Activated CD4-positive, alpha-beta T cell treated with anti-CD3 and anti-CD28 coated beads, Interleukin-2, amount 10 ng/mL, durations not matched to agents 24 days and 14 days (primary cell): ENCODE results near the gene SAV1. TPM values are rescaled to one million over a fixed set of nuclear protein-coding genes. Genes with fewer than 3 reads are reported as not detected.
A peak's percentile ranks its signal among the peaks of the same experiment; 100 is the strongest.
"Not testable (repeated sequence)": the region's sequence is repeated elsewhere in the genome, so short reads cannot be mapped to it uniquely, and the experiment has no call there.

Experiments
- DNase-seq: peaks from one replicate; pipeline ENCODE4 v3.0.0; 2022
- H3K27ac Mint-ChIP-seq: one replicate; pipeline ENCODE4 v1.8.0; 2022; ENCODE audit warnings: mild to moderate bottlenecking, mixed read lengths
- H3K27me3 Mint-ChIP-seq: one replicate; pipeline ENCODE4 v1.8.0; 2022; ENCODE audit warnings: mixed read lengths
- H3K36me3 Mint-ChIP-seq: one replicate; pipeline ENCODE4 v1.8.0; 2022; ENCODE audit warnings: low read depth, mild to moderate bottlenecking, mixed read lengths
- H3K4me1 Mint-ChIP-seq: one replicate; pipeline ENCODE4 v1.8.0; 2021; ENCODE audit warnings: mixed read lengths
- H3K4me3 Mint-ChIP-seq: one replicate; pipeline ENCODE4 v1.8.0; 2022; ENCODE audit warnings: mild to moderate bottlenecking, moderate library complexity, mixed read lengths
- H3K9me3 Mint-ChIP-seq: one replicate; pipeline ENCODE4 v1.8.0; 2021; ENCODE audit warnings: mixed read lengths
- intact Hi-C: fragments of 100-400 bp; cut with micrococcal nuclease; formaldehyde crosslinking; loops from one replicate; pipeline ENCODE4 v1.15.1; 2023
- total RNA-seq: library from RNA; stranded (reverse); gene quantifications from 2 replicates; pipeline ENCODE4 v1.2.3, GENCODE V29; 2022

The SAV1 gene
- total RNA-seq, 1 donor from 2014 or later: 10.8 TPM

DNA sequence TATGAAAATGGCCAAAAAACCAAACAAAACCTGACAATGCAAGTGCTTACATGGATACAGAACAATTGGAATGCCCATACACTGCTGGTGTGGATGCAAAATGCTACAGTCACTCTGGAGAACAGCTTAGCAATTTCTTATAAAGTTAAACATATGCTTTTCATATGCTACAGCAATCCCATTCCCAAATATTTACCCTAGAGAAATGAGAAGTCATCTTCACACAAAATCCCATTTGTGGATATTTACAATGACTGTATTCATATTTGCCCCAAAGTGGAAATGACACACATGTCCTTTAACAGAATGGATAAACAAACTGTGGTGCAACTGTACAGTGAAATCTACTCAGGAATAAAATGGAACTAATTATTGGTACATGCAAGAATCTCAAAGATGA lies 20.4 kb downstream of the SAV1 start:
- DNase-seq: no peak
- Mint-ChIP-seq H3K27me3 (no peaks in the 10 kb centered on the region), H3K4me3 (no peak overlapping the region), H3K27ac (no peak overlapping the region), H3K4me1 (no peaks in the 10 kb centered on the region), H3K9me3 (no peaks in the 10 kb centered on the region), H3K36me3 (no peaks in the 10 kb centered on the region)
- intact Hi-C loops: no loop called here

DNA sequence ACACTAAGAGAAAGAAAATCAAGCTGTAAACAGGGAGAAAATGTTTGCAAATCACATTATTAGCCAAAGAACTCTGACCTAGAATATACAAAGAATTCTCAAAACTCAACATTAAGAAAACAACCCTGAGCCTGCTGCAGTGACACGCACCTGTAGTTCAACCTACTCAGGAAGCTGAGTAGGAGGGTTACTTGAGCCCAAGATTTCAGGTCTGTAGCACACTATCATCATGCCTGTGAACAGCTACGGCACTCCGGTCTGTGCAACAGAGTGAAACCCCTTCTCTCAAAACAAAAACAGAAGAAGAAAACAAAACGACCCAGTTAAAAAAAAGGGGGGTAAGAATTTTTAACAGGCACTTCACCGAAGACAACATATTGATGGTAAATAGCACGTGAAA lies 20.8 kb downstream of the SAV1 start:
- Mint-ChIP-seq H3K27me3 (no peaks in the 10 kb centered on the region), H3K36me3 (no peaks in the 10 kb centered on the region), H3K9me3 (no peaks in the 10 kb centered on the region), H3K4me3 (no peak overlapping the region), H3K27ac (no peak overlapping the region), H3K4me1 (no peaks in the 10 kb centered on the region)
- intact Hi-C loops: no loop called here
- no peak for DNase-seq

DNA sequence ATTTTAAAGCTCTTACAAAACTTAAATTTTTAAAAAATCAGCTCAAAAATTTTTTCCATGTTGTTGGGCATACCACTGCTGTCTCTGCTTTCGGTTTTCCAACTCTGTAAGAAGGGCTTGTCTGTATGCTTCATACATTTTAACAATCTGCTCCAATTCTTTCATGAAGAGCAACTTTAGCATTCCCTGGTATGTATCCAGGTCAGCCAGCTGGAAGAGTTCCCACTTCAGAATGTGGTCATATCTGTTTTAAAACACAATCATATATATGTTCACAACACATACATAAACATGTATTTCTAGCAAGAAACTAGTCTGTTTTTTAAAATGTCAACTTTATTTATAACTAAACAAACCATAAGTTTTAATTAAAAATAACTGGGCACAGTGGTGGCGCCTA lies 33.0 kb downstream of the SAV1 start:
- H3K9me3 Mint-ChIP-seq: no peaks in the 10 kb centered on the region
- DNase-seq: no peak
- no peaks in the 10 kb centered on the region for H3K27me3 Mint-ChIP-seq
- H3K4me1 Mint-ChIP-seq: no peaks in the 10 kb centered on the region
- no peak overlapping the region for H3K27ac Mint-ChIP-seq
- H3K4me3 Mint-ChIP-seq: no peak overlapping the region
- no peaks in the 10 kb centered on the region for H3K36me3 Mint-ChIP-seq
- intact Hi-C loops: no loop called here

DNA sequence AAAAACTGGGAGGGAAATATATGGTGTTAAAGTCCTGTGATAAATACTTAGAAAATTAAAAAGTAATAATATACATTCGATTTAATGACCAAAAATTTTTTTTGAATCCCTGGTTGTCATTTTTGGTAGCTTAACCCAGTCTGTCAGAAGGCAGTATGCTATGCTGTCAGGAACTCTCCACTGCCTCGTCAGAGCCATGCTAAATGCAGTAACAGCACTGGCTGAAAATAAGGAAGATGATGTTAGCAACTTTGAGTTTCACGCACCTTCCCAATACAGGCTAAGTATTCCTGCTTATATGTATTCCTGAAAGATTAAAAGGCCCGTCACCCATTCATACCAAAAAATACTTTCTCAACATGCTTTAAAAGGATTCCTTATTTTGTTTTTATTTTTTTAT lies 34.2 kb downstream of the SAV1 start:
- no peaks in the 10 kb centered on the region for H3K4me1 Mint-ChIP-seq
- no peak overlapping the region for H3K27ac Mint-ChIP-seq
- no peaks in the 10 kb centered on the region for H3K36me3 Mint-ChIP-seq
- H3K9me3 Mint-ChIP-seq: no peaks in the 10 kb centered on the region
- no peaks in the 10 kb centered on the region for H3K27me3 Mint-ChIP-seq
- no peak for DNase-seq
- H3K4me3 Mint-ChIP-seq: no peak overlapping the region
- intact Hi-C loops: no loop called here

DNA sequence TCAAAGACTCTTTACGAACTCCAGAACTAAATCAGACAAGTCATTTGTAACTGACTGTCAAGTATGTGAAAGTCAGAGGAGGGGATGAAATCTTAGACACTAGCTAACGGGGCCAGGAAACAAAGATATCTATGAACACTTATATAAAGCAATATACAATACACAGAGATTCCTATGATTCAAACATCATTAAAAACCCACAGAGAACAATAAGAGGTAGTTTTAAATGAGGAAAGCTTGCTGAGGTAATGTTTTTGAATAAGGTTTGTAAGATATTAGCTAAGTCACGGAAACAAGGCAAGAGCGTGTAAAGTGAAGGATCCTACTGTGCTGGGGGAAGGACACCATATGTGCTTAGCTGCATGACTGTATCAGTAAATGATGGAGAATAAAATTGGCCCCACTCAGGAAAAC lies 36.7 kb downstream of the SAV1 start:
- Mint-ChIP-seq H3K4me3 (no peak overlapping the region), H3K9me3 (no peaks in the 10 kb centered on the region), H3K27ac (no peak overlapping the region), H3K4me1 (no peaks in the 10 kb centered on the region), H3K27me3 (no peaks in the 10 kb centered on the region), H3K36me3 (no peaks in the 10 kb centered on the region)
- intact Hi-C loops: no loop called here
- DNase-seq: no peak

DNA sequence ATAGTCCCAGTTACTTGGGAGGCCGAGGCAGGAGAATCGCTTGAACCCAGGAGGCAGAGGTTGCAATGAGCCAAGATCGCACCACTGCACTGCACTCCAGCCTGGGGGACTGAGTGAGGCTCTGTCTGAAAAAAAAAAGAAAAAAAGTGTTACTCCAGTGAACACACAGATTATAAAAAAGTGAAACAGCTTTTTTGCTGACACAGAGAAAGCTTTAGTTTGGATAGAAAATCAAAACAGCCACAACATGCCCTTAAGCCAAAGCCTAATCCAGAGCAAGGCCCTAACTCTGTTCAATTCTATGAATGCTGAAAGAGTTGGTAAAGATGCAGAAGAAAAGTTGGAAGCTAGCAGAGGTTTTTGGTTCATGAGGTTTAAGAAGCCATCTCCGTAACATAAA lies 43.2 kb downstream of the SAV1 start:
- DNase-seq, H3K9me3 Mint-ChIP-seq, intact Hi-C loops, H3K4me3 Mint-ChIP-seq, H3K4me1 Mint-ChIP-seq, H3K27ac Mint-ChIP-seq, H3K36me3 Mint-ChIP-seq, H3K27me3 Mint-ChIP-seq: not testable (repeated sequence)

DNA sequence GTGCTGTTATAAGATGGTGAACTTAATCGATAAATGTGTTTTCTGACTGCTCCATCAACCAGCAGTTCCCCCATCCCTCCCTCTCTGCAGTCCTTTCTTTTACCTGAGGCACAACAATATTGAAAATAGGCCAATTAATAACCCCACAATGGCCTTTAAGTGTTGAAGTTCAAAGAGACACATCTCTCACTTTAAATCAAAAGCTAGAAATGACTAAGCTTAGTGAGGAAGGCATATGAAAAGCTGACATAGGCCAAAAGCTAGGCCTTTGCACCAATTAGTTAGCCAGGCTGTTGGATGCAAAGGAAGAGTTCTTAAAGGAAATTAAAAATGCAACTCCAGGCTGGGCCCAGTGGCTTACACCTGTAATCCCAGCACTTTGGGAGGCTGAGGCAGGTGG lies 43.7 kb downstream of the SAV1 start:
- H3K27me3 Mint-ChIP-seq: no peaks in the 10 kb centered on the region
- no peak for DNase-seq
- intact Hi-C loops: no loop called here
- H3K36me3 Mint-ChIP-seq: no peaks in the 10 kb centered on the region
- H3K4me3 Mint-ChIP-seq: no peak overlapping the region
- H3K4me1 Mint-ChIP-seq: no peaks in the 10 kb centered on the region
- H3K27ac Mint-ChIP-seq: no peak overlapping the region
- no peaks in the 10 kb centered on the region for H3K9me3 Mint-ChIP-seq

DNA sequence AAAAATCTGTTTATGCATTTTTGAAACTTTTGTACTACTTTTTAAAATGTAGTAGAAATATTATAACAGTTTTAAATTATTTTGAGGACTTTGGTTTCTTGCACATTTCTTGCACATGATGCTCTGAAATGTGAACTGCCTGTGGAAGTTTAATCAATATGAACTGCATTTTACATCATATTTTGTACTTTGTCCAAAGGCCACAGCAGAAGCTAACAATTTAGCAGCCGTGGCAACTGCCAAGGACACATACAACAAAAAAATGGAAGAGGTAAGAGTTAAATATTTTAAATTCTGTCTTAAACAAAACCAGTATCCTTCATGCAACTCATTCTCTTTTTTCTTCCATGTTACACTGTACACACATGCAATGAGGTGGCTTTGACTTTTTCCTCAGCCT lies 45.1 kb downstream of the SAV1 start:
- Mint-ChIP-seq H3K4me1 (no peaks in the 10 kb centered on the region), H3K36me3 (no peaks in the 10 kb centered on the region), H3K9me3 (no peaks in the 10 kb centered on the region), H3K27ac (no peak overlapping the region), H3K27me3 (no peaks in the 10 kb centered on the region), H3K4me3 (no peak overlapping the region)
- intact Hi-C loops: no loop called here
- DNase-seq: no peak

DNA sequence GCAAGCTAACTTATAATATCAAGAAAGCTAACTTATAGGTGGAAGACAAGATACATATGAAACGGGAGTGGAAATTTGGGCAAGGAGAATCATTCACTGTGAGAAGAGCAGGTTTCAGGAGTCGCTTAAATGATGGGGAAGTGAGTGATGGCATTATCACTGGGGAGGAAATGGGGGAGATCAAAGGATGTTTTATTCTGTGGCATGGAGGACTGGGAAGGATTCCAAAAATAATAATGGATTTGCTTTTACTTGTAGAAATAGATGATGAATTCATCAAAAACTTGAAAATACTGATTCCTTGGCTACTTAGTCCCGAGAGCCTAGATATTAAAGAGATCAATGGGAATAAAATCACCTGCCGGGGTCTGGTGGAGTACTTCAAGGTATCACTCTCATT lies 47.8 kb downstream of the SAV1 start:
- H3K27ac Mint-ChIP-seq: no peak overlapping the region
- peaks cover 1% of the 10 kb centered on the region for H3K27me3 Mint-ChIP-seq
- H3K4me3 Mint-ChIP-seq: no peak overlapping the region
- intact Hi-C loops: no loop called here
- DNase-seq: no peak
- H3K4me1 Mint-ChIP-seq: no peaks in the 10 kb centered on the region
- no peaks in the 10 kb centered on the region for H3K36me3 Mint-ChIP-seq
- no peaks in the 10 kb centered on the region for H3K9me3 Mint-ChIP-seq

DNA sequence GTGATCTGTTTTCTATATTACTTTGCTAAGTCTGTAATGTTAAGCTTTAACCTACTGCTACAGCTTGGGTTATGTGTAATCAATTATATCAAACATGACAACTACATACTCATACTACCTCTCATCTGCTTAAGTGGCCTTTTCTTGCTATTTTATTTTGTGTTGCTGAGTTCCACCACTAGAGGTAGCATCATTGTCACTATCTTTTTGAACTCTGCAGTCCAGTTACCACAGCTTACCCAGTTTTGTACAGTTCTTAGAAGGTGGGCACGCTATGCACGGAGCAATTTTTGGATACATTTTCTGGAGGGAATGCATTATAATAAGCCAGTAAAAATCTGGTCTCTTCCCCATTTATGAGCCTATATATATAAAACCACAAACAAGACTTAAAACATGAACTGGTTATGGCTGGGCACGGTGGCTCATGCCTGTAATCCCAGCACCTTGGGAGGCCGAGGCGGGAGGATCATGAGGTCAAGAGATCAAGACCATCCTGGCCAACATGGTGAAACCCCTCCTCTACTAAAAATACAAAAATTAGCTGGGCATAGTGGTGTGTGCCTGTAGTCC lies 48.5 kb downstream of the SAV1 start:
- Mint-ChIP-seq H3K4me1 (no peaks in the 10 kb centered on the region), H3K27ac (no peak overlapping the region), H3K27me3 (peaks cover 2% of the 10 kb centered on the region), H3K36me3 (no peaks in the 10 kb centered on the region), H3K9me3 (no peaks in the 10 kb centered on the region), H3K4me3 (no peak overlapping the region)
- intact Hi-C loops: loop anchor here (1.0 to 5.0 kb wide), 3 partner anchors 154 to 243 kb away; no protein-coding TSS in a partner anchor
- DNase-seq: peak; percentile 63

DNA sequence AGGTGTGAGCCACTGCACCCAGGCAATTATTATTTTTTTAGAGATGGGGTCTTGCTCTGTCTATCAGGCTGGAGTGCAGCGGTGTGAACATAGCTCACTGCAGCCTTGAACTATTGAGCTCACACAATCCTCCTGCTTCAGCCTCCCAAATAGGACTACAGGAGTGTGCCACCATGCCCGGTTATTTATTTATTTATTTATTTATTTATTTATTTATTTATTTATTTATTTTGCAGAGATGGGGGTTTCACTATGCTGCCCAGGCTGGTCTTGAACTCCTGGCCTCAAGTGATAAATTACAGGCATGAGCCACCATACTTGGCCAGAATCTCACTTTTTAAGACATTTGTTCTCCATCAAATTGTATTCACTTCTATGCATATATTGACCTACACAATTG lies 51.8 kb downstream of the SAV1 start:
- Mint-ChIP-seq H3K27ac (no peak overlapping the region), H3K4me3 (no peak overlapping the region), H3K36me3 (no peaks in the 10 kb centered on the region), H3K27me3 (peaks cover 11% of the 10 kb centered on the region), H3K9me3 (no peaks in the 10 kb centered on the region), H3K4me1 (no peaks in the 10 kb centered on the region)
- DNase-seq: no peak
- intact Hi-C loops: loop anchor here (5.0 kb wide), 1 partner anchor 246 kb away; no protein-coding TSS in a partner anchor

DNA sequence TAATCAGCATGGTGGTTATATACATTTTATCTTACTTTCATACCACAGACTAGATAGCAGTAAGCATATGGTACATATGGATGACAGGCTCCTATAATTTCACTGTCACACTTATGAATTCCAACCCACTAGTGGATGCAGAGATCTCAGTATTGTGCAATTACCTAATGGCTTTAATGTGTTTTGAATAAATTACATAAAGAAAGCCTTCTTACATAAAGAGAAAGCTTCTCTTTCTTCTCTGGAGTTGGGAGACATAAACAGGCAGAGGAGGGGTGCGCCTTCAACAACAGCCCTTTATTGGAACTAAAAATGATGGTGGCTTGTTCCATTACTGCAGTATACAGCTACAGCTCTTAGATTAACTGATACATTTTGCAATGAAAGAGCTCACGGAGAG lies 52.6 kb downstream of the SAV1 start:
- no peak overlapping the region for H3K4me3 Mint-ChIP-seq
- H3K27me3 Mint-ChIP-seq: peaks cover 17% of the 10 kb centered on the region
- H3K4me1 Mint-ChIP-seq: no peaks in the 10 kb centered on the region
- DNase-seq: no peak
- H3K27ac Mint-ChIP-seq: no peak overlapping the region
- H3K36me3 Mint-ChIP-seq: no peaks in the 10 kb centered on the region
- H3K9me3 Mint-ChIP-seq: no peaks in the 10 kb centered on the region
- intact Hi-C loops: loop anchor here (5.0 kb wide), 1 partner anchor 247 kb away; no protein-coding TSS in a partner anchor

DNA sequence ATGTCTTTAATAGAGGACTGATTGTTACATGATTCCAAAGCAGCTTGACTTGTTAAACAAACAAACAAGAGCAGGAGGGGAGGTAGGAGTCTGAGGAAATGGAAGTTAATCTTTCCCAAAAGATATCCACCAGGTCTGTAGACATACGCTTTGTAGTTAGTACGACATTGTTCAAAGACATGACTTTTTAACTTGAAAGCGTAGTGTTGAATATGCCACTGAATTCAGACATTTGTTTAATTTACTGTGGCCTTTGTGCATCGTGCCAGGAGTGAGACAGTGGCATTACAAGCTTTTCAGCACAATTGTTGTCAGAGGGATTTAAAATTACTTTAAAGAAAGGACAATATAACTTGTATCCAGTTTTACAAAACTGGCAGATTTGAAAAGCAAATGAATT lies 53.0 kb downstream of the SAV1 start:
- Mint-ChIP-seq H3K9me3 (no peaks in the 10 kb centered on the region), H3K4me3 (no peak overlapping the region), H3K27ac (no peak overlapping the region), H3K4me1 (no peaks in the 10 kb centered on the region), H3K36me3 (no peaks in the 10 kb centered on the region), H3K27me3 (peaks cover 17% of the 10 kb centered on the region)
- intact Hi-C loops: loop anchor here (5.0 kb wide), 1 partner anchor 247 kb away; no protein-coding TSS in a partner anchor
- DNase-seq: no peak

DNA sequence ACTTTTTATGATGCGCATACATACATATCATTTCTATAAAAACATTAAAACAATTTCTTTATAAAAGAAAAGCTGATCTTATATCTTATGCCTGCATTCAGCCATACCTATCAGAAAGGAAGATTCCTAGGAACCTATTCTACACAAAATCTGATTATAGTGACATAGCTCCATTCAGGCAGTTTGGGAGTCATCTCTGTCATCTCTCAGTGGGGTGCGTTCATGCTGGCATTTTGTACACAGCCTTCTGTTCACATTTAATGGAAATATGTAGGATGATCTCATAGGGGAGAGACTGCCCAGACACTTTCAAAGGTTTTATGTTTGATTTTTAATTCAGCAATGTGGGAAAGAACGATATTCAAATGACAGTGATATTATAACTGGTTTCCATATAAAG lies 55.3 kb downstream of the SAV1 start:
- no peaks in the 10 kb centered on the region for H3K4me1 Mint-ChIP-seq
- intact Hi-C loops: no loop called here

DNA sequence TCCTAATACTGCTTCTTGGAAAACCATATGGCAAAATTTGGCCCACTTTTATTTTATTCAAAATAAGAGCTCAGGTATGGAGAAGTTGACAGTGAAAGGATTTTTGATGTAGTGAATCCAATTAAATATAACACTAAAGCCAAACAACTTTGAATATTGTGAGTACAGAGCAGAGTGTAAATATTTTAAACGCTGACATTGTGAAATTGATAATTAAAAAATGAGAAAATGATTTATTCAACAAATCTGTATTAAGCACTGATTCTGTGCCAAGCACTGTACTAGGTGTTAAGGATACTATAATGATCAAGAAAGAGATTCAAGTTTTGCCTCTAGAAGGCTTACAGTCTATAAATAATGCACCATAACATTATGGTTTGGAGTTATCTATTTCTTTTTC lies 57.6 kb downstream of the SAV1 start:
- Mint-ChIP-seq H3K4me3 (no peak overlapping the region), H3K36me3 (no peaks in the 10 kb centered on the region), H3K27me3 (peaks cover 31% of the 10 kb centered on the region), H3K27ac (no peak overlapping the region), H3K9me3 (no peaks in the 10 kb centered on the region), H3K4me1 (peaks cover 7% of the 10 kb centered on the region)
- no peak for DNase-seq
- intact Hi-C loops: no loop called here

More for the DNA sequence above, 55.3 kb downstream of the SAV1 start:
- no peak for DNase-seq
- Mint-ChIP-seq H3K9me3 (no peaks in the 10 kb centered on the region), H3K27me3 (peaks cover 26% of the 10 kb centered on the region), H3K36me3 (no peaks in the 10 kb centered on the region), H3K27ac (no peak overlapping the region), H3K4me3 (no peak overlapping the region)
